GM18870 (cell line): ENCODE measurements around the gene MORN1.

Experiments
- ATAC-seq: cut with Tn5 transposase; IDR thresholded peaks from one replicate; pipeline ENCODE4 v1.9.1; 2021; ENCODE audit warnings: moderate library complexity; ENCODE audit not compliant: unreplicated experiment

The MORN1 gene

GRCh38 chr1:2375923-2376260 lies 15.5 kb downstream of the MORN1 start:
- ATAC-seq, result no peak

- ATAC-seq, result no peak
Observed at GRCh38 chr1:2375246-2375922, 16.0 kb downstream of the MORN1 start.

DNA sequence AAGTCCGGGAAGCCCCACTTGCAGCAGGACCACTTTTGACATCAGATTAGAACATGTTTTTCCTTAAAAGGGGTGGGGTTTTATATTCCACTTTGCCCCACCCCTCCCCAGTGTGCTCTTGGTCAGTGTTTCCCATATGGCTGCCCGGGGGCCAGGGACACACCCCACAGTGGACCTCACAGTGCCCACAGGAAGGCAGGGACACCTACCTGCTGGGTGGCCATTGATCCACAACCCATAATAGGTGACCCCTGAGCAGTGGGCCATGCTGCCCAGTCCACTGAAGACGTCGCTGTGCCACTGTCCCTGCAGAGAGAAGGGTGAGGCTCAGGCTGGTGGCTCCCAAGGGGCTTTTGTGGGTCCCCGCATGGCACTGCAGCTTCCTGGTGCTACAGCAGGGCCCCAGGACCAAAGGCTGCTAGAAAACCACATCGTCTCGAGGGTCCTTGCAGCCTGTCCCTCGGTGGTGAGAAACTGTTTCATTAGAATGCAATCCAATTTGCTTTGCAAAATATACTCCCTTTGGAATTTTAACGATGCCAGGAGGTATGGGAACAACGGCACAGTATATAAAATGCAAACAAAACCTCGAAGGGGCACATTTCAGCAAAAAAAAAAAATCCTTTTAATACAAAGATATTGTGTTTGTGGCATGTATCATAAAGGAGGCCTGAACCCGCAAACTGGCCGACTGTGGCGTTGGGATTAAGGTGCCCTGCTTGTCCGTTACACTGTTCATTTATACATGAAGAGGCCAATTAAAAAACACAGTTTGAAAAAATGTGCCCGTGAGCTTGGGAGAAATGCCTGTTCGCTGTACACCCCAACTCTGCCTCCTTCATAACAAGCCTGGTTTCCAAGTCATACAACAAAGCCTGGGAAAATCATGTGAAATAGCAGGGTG lies 16.9 kb downstream of the MORN1 start:
- ATAC-seq, result no peak

DNA sequence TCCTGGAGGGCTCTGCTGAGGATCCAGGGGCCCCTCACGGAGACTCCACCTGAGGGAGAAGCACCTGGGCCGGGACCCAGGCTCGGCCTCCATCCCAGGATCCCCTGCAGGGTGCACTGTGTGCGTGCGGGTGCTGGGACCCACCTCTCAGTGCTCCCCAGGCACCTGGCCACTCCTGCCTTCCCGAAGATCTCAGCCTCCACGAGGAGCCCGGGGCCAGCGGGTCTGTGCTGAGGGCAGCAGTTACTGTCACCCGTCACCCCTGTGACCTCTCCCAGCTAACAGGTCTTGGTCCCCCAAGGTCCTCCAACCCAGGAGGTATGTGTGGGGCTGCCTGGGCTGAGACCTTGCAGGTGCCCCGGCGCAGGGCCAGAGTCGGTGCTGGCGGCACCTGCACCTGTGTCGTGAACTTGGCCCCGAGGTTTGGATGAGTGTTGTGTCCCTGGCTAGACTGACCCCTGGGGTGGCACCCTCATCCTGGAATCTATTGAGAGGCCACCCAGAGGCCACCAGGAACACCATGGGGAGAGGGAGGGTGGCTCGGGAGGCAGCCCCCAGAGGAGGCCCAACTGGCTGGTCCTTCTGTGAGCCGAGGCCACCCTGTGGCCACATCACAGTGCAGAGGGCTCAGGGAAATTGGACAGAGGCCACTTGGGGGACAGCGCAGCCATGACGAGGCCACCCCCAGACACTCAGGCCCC lies 17.7 kb downstream of the MORN1 start:
- ATAC-seq, result no peak

- no peak for ATAC-seq
Observed at GRCh38 chr1:2372551-2373490, 18.5 kb downstream of the MORN1 start.

GRCh38 chr1:2368053-2368744 lies 23.2 kb downstream of the MORN1 start:
- no peak for ATAC-seq

DNA sequence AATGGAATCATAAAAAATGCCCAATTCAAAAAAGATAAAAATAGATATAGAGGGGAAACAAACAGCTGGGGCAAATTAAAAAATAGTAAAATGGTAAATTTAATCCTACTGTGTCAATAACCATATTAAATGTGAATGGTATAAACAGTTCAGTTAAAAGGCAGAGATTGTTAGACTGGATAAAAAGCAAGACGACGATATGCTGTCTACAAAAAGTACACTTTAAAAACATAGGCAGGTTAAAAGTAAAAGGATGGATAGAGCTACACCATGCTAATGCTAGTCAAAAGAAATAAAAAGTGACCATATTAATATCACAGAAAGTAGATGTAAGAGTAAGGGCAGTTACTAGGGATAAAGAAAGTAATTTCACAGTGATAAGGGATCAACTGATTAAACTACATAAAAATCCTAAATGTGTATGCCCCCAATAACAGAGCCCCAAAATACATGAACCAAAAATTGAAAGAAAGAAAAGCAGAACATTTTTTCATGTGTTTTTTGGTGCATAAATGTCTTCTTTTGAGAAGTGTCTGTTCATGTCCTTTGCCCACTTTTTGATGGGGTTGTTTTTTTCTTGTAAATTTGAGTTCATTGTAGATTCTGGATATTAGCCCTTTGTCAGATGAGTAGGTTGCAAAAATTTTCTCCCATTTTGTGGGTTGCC lies 27.4 kb downstream of the MORN1 start:
- ATAC-seq, result no peak

- ATAC-seq, result no peak
Observed at GRCh38 chr1:2360588-2361364, 30.6 kb downstream of the MORN1 start.

DNA sequence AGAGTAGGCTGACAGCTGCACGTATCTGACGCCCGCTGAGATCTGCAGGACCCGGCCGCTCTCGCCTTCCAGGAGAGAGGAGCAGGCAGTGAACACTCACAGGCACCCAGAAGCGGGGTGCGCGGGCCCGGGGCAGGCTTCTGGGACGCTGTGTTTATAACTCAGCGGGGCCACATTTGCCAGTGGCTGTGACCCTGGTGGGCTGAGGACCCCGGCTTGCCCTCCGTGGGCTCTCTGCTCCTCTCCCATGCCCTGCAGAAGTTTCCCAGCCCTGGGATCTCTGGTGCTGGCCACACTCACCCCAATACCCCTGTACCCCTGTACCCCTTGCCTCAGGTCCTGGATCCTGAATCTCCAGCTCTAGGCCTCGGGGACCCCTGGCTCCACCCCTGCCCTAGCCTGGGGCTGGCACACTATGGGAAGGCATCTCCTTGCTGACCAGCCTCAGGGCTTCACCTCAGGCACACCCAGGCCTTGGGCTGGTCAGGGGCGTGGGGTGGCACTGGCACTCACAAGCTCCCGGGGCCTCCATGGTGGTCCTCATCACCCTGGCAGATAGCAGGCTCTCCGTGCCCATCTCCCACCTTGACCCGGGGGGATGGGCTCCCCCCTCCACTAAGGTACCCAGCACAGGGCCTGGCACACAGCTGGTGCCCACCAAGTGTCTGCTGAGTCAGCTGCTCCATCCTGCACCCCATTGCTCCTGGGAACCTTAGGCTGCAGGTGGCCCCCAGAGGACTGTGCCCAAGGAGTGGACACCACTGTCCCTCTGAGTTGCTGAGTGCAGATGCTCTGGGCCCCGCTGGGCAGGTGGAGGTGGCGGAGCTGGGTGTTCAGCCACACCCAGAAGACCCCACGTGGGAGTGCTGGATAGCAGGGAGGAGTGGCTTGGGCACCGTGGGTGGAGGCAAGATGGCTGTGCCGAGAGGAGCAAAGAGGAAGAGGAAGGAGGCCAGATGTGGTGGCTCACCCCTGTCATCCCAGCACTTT lies 32.4 kb downstream of the MORN1 start:
- no peak for ATAC-seq

GRCh38 chr1:2358072-2358471 lies 33.3 kb downstream of the MORN1 start:
- ATAC-seq, result no peak

- no peak for ATAC-seq
Observed at GRCh38 chr1:2356911-2357845, 34.2 kb downstream of the MORN1 start.

GRCh38 chr1:2356401-2356800 lies 35.0 kb downstream of the MORN1 start:
- no peak for ATAC-seq

- ATAC-seq, result no peak
Observed at GRCh38 chr1:2355373-2356261, 35.7 kb downstream of the MORN1 start.

DNA sequence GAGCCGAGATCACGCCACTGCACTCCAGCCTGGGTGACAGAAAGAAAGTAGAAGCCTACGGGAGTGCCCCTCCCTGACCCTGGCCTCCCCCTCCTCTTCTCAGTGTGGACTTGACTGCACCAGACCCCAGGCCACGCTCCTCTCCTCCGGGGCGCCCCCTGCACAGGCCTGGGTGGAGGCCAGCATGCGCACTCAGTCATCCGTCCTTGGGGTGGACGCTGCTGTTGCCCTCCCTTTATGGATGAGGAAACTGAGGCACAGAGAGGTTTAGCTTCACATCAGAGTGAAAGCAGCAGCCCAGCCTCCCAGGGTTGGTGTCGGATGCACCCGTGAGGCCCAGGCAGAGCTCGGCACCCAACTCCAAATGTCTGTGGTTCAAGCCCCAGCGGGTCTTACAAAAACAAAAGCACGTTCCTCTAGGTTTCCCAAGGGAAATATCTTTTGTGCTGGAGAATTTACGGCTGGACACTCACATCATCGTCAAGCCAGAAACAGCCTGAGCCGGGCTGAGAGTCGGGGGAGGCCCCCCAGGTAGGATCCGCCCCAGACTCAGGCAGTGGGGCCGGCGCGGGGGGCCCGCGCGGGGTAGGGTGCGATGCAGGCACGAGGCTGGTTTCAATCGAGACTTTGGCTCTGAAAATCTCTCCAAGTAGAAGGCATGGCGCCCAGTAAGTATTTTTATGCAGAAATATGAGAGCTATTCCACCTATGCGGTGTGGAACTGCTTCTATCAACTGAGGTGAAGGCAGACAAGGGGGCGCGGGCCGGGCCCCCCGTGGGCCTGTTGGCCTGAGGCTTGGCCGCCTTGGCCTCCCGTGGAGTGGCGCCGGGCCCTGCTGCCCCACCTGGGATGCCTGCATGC lies 36.6 kb downstream of the MORN1 start:
- no peak for ATAC-seq
